ENCODE measurements around the gene PAK1.

PAK1 gene

GRCh38 chr11:77436969-77437368 is 36.9 kb downstream of the PAK1 start:
- DNase-seq (ENCODE audit: low read depth in 2 of 2): no peak

- no peak for DNase-seq (ENCODE audit: low read depth in 2 of 2)
Observed at GRCh38 chr11:77436506-77436905, 37.4 kb downstream of the PAK1 start.

GRCh38 chr11:77435972-77436371 is 37.9 kb downstream of the PAK1 start:
- no peak for DNase-seq (ENCODE audit: low read depth in 2 of 2)

GRCh38 chr11:77431813-77432212 is 42.1 kb downstream of the PAK1 start:
- no peak for DNase-seq (ENCODE audit: low read depth in 2 of 2)

- DNase-seq (ENCODE audit: low read depth in 2 of 2): no peak
Observed at GRCh38 chr11:77428598-77428997, 45.3 kb downstream of the PAK1 start.

GRCh38 chr11:77425346-77425745 is 48.5 kb downstream of the PAK1 start:
- no peak for DNase-seq (ENCODE audit: low read depth in 2 of 2)

GRCh38 chr11:77424644-77425043 is 49.2 kb downstream of the PAK1 start:
- no peak for DNase-seq (ENCODE audit: low read depth in 2 of 2)

- DNase-seq (ENCODE audit: low read depth in 2 of 2): no peak
Observed at GRCh38 chr11:77423624-77424023, 50.3 kb downstream of the PAK1 start.

GRCh38 chr11:77422687-77423086 is 51.2 kb downstream of the PAK1 start:
- DNase-seq (ENCODE audit: low read depth in 2 of 2): no peak

GRCh38 chr11:77421041-77421723 is 52.7 kb downstream of the PAK1 start:
- DNase-seq (ENCODE audit: low read depth in 2 of 2): no peak

GRCh38 chr11:77418971-77419597 is 54.8 kb downstream of the PAK1 start:
- no peak for DNase-seq (ENCODE audit: low read depth in 2 of 2)

- no peak for DNase-seq (ENCODE audit: low read depth in 2 of 2)
Observed at GRCh38 chr11:77418155-77418970, 55.5 kb downstream of the PAK1 start.

- DNase-seq (ENCODE audit: low read depth in 2 of 2): no peak
Observed at GRCh38 chr11:77416357-77416756, 57.5 kb downstream of the PAK1 start.

- no peak for DNase-seq (ENCODE audit: low read depth in 2 of 2)
Observed at GRCh38 chr11:77413850-77414460, 59.9 kb downstream of the PAK1 start.

- DNase-seq (ENCODE audit: low read depth in 2 of 2): no peak
Observed at GRCh38 chr11:77412814-77413213, 61.1 kb downstream of the PAK1 start.

GRCh38 chr11:77411717-77412441 is 62.0 kb downstream of the PAK1 start:
- peak; percentile 63 to 72 for DNase-seq (ENCODE audit: low read depth in 2 of 2)

- DNase-seq (ENCODE audit: low read depth in 2 of 2): peak in 1 of 2 donors; percentile 0
Observed at GRCh38 chr11:77411137-77411707, 62.7 kb downstream of the PAK1 start.

GRCh38 chr11:77410076-77410827 is 63.6 kb downstream of the PAK1 start:
- DNase-seq (ENCODE audit: low read depth in 2 of 2): no peak

GRCh38 chr11:77409046-77409445 is 64.8 kb downstream of the PAK1 start:
- DNase-seq (ENCODE audit: low read depth in 2 of 2): no peak

GRCh38 chr11:77407613-77408012 is 66.3 kb downstream of the PAK1 start:
- DNase-seq (ENCODE audit: low read depth in 2 of 2): no peak

- no peak for DNase-seq (ENCODE audit: low read depth in 2 of 2)
Observed at GRCh38 chr11:77406396-77406795, 67.5 kb downstream of the PAK1 start.
